NCI-H146 (cell line): ENCODE results near the gene CNTNAP4.
A peak's percentile ranks its signal among the peaks of the same experiment; 100 is the strongest.

Source experiments
- DNase-seq: peaks from one replicate; lab custom pipeline; 2025; lab: John Stamatoyannopoulos, UW

Gene CNTNAP4

DNA sequence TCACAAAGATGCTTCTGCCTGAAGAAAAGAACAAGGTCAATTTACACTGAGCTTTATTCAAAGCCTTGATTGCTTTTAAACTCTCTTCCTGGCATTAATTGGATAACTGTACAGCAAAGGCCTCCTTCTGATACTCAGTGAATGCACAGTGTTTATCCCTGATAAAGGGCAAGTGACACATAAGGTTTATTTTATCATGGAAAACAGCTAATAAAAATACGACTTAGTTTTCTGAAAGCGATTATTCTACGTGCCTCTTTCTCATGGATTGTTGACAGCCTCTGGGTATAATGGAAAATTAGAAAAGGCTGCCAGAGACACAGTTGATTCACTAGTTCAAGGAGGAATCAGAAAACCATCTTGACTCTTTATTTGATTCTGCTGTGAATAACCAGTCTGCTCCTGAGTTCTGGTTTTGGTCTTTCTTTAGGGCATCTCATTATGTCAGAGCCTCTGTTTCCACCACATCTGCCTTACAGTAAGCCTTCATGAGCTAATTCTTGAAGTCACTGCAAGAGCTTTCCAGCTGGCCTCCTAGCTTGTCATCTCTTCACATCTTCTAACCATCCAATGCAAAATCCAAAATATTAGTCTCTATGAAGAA lies 212.9 kb downstream of the CNTNAP4 start:
- no peak for DNase-seq

- DNase-seq, result no peak
Observed at GRCh38 chr16:76500006-76500405, 222.8 kb downstream of the CNTNAP4 start.

- no peak for DNase-seq
Observed at GRCh38 chr16:76502063-76502462, 224.9 kb downstream of the CNTNAP4 start.

GRCh38 chr16:76502555-76502954 lies 225.4 kb downstream of the CNTNAP4 start:
- no peak for DNase-seq

GRCh38 chr16:76503091-76503490 lies 225.9 kb downstream of the CNTNAP4 start:
- DNase-seq, result no peak

- no peak for DNase-seq
Observed at GRCh38 chr16:76511203-76511602, 234.0 kb downstream of the CNTNAP4 start.

DNA sequence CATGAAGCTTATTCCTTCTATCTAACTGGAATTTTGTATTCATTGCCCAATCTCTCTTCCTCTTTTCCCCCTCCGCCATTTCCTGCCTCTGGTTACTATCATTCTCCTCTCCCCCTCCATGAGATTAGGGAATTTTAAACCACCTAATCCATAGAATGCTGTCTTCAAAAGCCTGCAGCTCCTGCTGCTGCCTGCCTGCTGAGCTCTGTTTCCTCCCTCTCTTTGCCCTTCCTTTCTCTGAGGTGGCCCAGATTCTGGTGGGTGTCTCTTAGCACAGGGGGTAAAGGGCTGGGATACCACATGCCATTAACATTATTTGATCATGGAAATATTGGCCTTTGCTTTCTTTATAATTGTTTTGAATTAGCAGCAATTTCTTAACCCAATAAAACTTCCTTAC lies 241.6 kb downstream of the CNTNAP4 start:
- DNase-seq, result peak; percentile 10

GRCh38 chr16:76524356-76524755 lies 247.2 kb downstream of the CNTNAP4 start:
- DNase-seq, result no peak

- no peak for DNase-seq
Observed at GRCh38 chr16:76524769-76525168, 247.6 kb downstream of the CNTNAP4 start.

GRCh38 chr16:76527244-76527643 lies 250.0 kb downstream of the CNTNAP4 start:
- DNase-seq, result peak; percentile 66

- DNase-seq, result no peak
Observed at GRCh38 chr16:76529120-76529519, 251.9 kb downstream of the CNTNAP4 start.

- DNase-seq, result no peak
Observed at GRCh38 chr16:76531236-76531635, 254.0 kb downstream of the CNTNAP4 start.

DNA sequence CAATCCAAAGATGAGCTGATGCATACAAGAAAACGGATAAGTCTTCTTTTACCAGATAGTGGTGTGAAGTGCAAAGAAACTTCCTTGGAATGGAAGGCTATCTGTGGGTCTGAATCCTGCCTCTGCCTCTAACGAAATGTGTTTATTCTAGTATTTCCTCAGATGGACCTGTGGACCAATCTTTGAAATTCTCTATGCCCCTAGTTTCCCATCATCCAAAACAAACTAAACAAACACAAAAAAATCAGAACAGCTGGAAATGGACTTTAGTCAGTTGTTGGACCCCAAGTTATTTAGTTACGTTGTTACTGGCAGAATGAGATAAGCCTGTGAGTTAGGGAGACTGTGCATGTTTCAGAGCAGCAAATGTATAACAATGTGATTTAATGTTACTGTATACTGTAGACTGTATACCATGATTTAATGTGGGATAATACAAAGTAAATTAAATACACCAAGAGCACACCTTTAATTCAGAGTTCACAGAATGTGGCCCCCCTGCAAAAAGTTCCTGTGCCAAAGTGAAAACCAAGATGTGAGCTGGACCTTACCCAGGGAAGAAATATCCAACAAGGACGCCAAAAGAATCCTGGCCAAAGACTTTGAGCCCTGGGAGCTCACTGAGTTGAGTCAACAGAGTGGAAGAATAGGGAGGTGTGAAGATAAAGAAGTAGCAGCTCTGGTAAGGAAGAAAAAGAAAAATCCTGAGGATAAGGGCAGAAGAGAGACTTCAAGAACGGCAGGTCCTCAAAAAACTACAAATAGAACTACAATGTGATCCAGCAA lies 255.2 kb downstream of the CNTNAP4 start:
- DNase-seq, result no peak

GRCh38 chr16:76539609-76540008 lies 262.4 kb downstream of the CNTNAP4 start:
- DNase-seq, result no peak

GRCh38 chr16:76541070-76541469 lies 263.9 kb downstream of the CNTNAP4 start:
- no peak for DNase-seq

DNA sequence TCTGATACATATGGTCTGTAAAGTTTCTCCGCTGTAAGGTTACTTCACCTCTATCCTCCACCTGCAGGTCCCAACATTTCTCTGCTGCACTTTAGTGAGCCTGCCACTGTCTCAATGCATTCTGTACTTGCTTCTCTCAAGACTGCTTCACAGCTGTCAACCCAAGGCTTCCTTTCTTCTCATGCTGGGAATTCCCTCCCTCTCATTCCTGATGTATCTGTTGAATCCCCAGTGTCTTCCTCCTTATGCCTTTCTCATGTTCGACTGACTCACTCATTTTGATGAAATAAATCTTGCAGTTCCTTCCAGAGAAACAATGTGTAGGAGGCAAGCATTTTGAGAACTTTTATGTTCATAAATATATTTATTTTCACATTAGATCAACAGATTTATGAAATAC lies 288.3 kb downstream of the CNTNAP4 start:
- DNase-seq, result no peak

- DNase-seq, result no peak
Observed at GRCh38 chr16:76571755-76572154, 294.6 kb downstream of the CNTNAP4 start.

- no peak for DNase-seq
Observed at GRCh38 chr16:76573281-76573680, 296.1 kb downstream of the CNTNAP4 start.

GRCh38 chr16:76574651-76575050 lies 297.4 kb downstream of the CNTNAP4 start:
- DNase-seq, result peak; percentile 6

DNA sequence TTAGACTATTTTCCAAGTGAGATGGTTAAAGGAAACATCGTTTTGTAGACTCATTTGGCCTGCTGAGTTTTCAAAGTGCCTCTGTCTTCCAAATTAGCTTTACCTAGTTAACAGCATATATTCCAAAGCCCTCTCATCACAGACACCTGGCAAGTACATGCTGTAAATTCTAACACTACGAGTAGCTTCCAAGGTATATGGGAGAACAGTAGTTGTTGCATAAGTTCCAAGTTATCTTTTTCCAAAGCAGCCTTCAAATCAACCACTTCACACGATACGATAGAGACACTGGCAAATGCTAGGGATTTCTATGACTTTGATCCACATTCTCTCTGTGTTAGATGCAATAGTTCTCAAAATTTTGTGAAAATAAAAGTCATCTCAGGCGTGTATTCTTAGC lies 299.3 kb downstream of the CNTNAP4 start:
- DNase-seq, result no peak

GRCh38 chr16:76577003-76577402 lies 299.8 kb downstream of the CNTNAP4 start:
- DNase-seq, result no peak

GRCh38 chr16:76579277-76579922 lies 302.2 kb downstream of the CNTNAP4 start:
- DNase-seq, result no peak

- peak; percentile 81 for DNase-seq
Observed at GRCh38 chr16:76583466-76583865, 306.3 kb downstream of the CNTNAP4 start.
